HG03571 (cell line): Measurements from ENCODE around the gene BLOC1S1.

Experiments used
- ATAC-seq: cut with Tn5 transposase; IDR thresholded peaks from one replicate; pipeline ENCODE4 v1.9.1; 2021; ENCODE audit not compliant: unreplicated experiment

BLOC1S1 gene

GRCh38 chr12:55694188-55694515 lies 21.7 kb upstream of the BLOC1S1 start:
- ATAC-seq = no peak

- ATAC-seq = no peak
These were observed 21.2 kb upstream of the BLOC1S1 start for GRCh38 chr12:55694651-55695050.

- no peak for ATAC-seq
These were observed 20.5 kb upstream of the BLOC1S1 start for GRCh38 chr12:55695349-55695748.

DNA sequence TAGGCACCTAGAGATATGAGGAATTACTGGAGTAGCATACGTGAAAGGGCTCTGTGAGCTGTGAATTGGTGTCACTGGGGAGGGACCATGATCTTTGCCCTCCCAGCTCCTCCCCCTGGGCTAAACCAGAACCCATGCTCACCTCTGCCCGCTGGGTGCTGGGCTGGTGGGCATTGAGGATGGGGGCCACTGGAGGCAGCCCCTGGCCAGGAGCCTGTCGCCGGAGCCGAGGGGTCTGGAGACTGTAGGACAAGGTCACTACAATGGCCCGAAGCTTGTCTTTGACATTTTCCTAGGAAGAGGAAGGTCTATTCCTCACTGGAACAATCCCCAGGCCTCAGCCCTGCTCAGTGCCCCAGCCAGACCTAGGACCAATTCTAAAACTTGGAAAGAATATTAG lies 19.7 kb upstream of the BLOC1S1 start:
- ATAC-seq = no peak

- no peak for ATAC-seq
These were observed 18.9 kb upstream of the BLOC1S1 start for GRCh38 chr12:55696796-55697462.

GRCh38 chr12:55697686-55698085 lies 18.2 kb upstream of the BLOC1S1 start:
- ATAC-seq = no peak

DNA sequence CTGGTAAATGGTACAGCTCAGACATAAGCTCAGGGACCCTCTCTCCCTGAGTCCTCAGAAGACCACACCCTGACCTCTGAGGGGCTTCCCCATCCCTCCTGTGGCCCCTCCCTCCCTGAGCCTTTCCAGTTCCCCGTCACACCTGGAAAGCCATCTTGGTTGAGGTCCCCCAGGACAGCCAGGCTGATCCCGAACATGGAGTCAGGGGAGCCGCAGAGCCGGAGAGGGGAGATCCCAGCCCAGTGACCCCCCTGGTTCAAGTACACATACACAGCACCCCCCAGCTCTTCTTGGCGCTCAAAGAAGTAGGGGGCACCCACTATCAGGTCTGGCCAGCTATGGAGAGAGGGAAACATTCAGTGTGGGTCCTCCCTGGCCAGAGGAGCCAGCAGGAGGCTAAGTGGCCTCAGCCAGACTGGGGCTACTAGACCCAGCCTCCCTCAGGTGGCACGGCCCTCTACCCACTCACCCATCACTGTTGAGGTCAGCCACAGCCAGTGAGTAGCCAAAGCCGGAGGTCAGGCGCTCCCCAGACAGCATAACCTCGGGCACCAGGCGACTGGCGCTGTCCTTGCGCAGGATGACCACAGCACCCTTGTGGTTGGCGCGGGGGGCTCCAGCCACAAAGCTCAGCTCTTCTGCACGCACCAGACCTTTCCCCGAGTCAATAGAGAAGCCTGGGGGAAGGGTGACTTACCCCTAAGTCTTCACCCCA lies 17.4 kb upstream of the BLOC1S1 start:
- ATAC-seq = no peak

GRCh38 chr12:55698965-55699364 lies 16.9 kb upstream of the BLOC1S1 start:
- no peak for ATAC-seq

- no peak for ATAC-seq
These were observed 16.3 kb upstream of the BLOC1S1 start for GRCh38 chr12:55699471-55700055.

DNA sequence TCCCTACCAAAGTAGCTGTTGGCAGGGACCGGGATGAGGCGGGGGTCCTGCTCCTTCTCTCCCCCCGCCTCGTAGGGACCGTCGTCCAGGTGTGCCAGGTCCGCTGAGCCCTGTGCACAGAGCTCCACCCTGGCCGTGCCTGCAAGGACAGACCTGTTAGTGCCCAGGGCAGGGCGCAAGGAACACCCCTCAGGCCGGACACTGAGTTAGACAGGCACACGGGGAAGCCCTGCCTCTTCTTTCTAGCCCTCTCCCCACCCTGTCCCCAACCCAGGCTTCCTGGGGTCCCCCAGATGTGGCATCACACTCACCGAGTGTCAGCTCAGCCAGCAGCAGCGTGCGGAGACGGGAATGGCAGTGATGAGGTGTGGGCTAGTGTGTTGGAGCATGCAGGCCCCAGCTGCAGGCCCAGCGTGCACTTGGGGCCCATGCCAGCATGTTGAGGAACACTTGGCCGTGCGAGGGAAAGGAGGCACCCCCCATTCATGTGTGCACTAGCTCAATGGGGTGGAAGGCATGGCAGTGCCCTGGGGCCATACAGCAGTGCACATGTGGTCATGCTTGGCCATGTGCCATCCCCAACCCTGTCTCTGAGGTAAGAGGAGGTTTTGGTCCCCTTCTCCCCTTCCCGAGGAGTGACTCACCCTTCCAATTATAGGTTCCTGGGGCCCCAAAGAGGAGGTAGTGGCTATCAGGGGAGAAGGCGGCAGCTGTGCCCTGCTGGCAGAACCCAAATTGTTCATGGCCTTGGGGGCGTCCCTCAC lies 15.4 kb upstream of the BLOC1S1 start:
- no peak for ATAC-seq

GRCh38 chr12:55702861-55703260 lies 13.0 kb upstream of the BLOC1S1 start:
- ATAC-seq = no peak

- ATAC-seq = no peak
These were observed 12.6 kb upstream of the BLOC1S1 start for GRCh38 chr12:55703288-55703687.

DNA sequence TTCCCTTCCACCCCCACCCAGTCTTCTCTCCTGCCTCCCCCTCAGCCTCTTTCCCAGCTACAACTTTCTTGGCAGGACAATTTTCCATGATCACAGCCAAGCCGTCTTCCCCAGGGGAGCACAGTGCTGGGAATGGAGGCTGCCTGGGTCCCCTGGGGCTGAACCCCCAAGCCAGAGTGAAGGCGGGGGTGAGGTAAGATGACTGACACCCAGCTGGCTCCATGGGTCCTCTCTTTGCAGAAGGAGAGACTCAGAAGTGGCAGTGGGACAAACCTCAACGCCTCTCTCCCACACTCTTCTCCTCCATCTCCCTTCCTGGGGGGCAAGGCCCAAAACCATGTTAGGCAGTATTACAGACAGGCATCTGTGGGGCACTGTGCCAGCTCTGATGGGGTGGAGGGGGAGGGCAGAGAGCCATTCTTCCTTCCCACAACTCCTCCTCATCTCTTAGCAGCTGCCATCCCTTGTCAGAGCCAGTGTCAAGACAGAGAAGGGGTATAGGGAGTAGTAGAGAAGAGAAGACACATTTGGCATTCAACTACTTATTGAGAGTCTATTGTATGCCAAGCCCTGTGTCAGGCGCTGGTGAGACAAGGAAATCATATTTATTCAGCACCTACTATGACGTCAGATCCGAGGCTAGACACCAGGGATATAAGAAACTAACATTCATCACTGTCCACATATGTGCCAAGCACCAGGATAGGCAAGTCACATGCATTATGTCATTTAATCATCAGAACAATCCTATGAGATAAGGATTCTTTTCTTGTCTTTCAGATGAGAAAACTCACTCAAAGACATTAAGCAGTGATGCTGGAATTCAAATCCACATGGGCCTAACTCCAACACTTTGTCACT lies 11.7 kb upstream of the BLOC1S1 start:
- ATAC-seq = no peak

- ATAC-seq = no peak
These were observed 10.8 kb upstream of the BLOC1S1 start for GRCh38 chr12:55704824-55705718.

GRCh38 chr12:55705782-55706402 lies 10.0 kb upstream of the BLOC1S1 start:
- no peak for ATAC-seq

DNA sequence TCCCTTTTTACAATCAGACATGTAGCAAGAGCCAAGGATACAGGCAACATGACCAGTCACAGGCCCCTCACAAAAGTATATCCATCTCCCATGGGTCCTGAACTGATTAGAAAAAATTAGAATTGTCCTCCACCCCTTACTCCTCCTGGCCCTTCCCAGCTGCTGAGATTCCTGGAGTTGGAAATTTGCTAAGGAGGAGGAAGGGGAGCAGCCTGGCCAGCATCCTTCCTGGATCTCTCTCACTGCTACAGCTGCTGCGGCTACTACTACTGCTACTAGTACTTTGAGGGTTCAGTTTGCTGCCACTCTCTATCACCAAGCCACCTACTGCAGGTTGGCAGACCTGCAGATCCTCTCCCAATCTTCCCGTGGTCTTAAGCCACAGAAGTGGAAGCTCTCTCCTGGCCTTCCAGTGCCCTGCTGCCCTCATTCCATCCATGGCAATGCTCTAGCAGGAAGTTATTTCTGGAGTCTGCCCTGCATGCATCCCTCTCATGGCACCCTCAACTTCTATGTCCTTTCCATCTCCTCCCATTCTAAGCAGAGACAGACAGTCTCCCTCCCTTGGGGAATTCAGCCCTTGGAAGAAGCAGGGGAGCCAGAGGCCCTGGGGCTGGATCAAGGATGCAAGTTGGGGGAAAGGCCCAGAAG lies 9.2 kb upstream of the BLOC1S1 start:
- ATAC-seq = no peak

- ATAC-seq = no peak
These were observed 8.6 kb upstream of the BLOC1S1 start for GRCh38 chr12:55707219-55707671.

DNA sequence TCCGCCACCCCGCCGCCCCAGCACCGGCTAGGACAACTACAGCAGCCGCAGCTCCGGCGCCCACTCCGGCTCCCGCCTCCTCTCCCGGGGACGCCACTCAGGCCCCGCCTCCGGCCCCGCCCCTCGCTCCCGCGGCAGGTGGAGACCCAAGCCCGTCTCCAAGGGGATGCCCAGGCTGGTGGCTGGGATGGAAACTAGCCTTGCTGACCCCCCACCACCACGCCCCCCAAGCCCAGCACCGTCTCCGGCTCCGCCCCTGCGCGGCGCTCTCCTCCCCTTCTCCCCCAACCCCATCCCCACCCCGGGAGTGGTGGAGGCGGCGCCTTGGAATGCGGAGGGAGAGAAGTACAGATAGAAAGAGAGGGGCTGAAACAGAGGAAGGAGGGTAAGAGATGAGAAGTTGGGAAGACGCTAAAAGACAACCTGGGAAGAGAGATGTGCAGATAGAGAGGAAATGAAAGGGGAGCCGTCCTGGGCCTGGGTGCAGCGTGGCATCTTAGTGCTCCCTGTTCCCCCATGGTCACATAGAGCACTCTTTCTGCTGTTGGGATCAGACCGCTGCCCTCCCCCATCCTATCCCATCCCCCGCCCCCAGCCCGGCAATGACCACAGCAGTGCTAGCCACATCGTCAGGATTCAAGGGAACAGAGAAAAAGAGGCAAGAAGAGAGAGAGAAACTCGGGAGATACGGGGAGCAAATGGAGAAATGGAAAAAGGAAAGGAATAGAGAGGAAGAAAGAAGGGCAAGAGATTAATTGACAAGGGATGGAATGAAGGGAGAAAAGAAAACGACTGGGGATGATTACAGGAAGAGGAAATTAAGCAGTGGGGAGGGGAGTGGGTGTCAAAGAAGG lies 7.8 kb upstream of the BLOC1S1 start, which contains the start of gene ITGA7:
Gene ITGA7, minus strand, starts transcription at position 64 of the 854 bp plus-strand sequence. CDS start 222 bp downstream, outside the sequence.
- no peak for ATAC-seq
